Measurements from ENCODE around the gene HPCAL4. TPM values are rescaled to one million over a fixed set of nuclear protein-coding genes. Genes with fewer than 3 reads are reported as not detected.
A peak's percentile ranks its signal among the peaks of the same experiment; 100 is the strongest.

Gene HPCAL4
- total and polyA plus RNA-seq, 9 of the 15 experiments (the other 6 are each of a cell fraction or from before 2014, with no cell fraction given) = 0.01 to 0.04 (median 0.04) TPM; not detected in 4

DNA sequence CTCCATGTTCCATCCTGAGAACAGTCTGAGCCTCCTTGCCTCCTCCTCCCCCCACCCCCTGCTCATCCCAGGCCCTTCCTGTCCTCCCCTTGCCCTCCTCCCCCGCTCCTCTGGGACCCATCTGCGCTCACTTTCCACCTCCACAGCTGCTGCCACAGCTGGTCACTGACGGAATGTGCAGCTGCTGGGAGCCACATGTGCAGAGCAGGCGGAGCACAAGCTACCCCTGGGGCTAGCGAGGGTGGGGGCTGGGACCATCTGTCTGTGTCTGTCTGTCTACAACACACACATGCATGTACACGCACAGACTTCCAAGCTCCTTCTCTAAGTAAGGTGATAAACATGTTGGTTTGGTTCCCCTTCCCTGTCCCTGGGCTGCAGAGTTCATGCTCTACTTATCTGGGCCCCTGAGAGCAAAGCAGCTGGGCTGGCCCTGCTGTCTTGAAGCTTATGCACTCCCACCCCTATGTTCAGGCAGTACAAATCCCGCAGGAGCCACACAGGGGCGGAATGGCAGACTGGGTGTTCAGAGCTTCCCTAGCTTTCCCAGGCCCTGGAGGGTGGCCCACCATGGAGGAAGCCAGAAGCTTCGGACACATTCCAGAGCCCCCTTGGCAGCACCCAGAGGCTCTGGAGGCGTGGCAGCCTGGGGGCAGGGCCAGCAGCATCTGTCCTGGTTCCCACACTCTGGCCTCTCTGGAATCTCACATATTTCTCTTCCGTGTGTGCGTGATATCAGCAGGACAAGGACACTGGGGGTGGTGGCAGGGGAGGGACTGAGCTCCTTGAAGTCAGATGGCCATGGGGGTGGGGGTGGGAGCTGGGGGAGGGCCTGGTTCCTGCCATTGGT, 44.8 kb downstream of the HPCAL4 start (continued):
- TF ChIP-seq, protein P1, sequence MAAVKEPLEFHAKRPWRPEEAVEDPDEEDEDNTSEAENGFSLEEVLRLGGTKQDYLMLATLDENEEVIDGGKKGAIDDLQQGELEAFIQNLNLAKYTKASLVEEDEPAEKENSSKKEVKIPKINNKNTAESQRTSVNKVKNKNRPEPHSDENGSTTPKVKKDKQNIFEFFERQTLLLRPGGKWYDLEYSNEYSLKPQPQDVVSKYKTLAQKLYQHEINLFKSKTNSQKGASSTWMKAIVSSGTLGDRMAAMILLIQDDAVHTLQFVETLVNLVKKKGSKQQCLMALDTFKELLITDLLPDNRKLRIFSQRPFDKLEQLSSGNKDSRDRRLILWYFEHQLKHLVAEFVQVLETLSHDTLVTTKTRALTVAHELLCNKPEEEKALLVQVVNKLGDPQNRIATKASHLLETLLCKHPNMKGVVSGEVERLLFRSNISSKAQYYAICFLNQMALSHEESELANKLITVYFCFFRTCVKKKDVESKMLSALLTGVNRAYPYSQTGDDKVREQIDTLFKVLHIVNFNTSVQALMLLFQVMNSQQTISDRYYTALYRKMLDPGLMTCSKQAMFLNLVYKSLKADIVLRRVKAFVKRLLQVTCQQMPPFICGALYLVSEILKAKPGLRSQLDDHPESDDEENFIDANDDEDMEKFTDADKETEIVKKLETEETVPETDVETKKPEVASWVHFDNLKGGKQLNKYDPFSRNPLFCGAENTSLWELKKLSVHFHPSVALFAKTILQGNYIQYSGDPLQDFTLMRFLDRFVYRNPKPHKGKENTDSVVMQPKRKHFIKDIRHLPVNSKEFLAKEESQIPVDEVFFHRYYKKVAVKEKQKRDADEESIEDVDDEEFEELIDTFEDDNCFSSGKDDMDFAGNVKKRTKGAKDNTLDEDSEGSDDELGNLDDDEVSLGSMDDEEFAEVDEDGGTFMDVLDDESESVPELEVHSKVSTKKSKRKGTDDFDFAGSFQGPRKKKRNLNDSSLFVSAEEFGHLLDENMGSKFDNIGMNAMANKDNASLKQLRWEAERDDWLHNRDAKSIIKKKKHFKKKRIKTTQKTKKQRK (IDR thresholded peaks at IDR 0.05; ENCODE audit: borderline replicate concordance, low read depth, low read length) = no peak
- TF ChIP-seq THAP12 (CRISPR knock-in tag; IDR thresholded peaks at IDR 0.05) (no peak), ZNF217 (CRISPR knock-in tag; IDR thresholded peaks at IDR 0.05) (no peak), PURB (CRISPR knock-in tag; IDR thresholded peaks at IDR 0.05; ENCODE audit: low read depth) (no peak), GATA2 (CRISPR knock-in tag; IDR thresholded peaks at IDR 0.05) (0 out of 2 replicates have a peak, but pooled peaks have one; percentile 23), AFF4 (CRISPR knock-in tag; IDR thresholded peaks at IDR 0.05) (no peak), MEIS2 (IDR thresholded peaks at IDR 0.05; ENCODE audit: partially characterized antibody) (no peak), SMARCA4 (IDR thresholded peaks at IDR 0.05) (no peak), ZKSCAN8 (CRISPR knock-in tag; IDR thresholded peaks at IDR 0.05) (no peak)
- TF ChIP-seq, protein P2, sequence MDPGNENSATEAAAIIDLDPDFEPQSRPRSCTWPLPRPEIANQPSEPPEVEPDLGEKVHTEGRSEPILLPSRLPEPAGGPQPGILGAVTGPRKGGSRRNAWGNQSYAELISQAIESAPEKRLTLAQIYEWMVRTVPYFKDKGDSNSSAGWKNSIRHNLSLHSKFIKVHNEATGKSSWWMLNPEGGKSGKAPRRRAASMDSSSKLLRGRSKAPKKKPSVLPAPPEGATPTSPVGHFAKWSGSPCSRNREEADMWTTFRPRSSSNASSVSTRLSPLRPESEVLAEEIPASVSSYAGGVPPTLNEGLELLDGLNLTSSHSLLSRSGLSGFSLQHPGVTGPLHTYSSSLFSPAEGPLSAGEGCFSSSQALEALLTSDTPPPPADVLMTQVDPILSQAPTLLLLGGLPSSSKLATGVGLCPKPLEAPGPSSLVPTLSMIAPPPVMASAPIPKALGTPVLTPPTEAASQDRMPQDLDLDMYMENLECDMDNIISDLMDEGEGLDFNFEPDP (CRISPR knock-in tag; IDR thresholded peaks at IDR 0.05) = no peak
- TF ChIP-seq, protein P3, sequence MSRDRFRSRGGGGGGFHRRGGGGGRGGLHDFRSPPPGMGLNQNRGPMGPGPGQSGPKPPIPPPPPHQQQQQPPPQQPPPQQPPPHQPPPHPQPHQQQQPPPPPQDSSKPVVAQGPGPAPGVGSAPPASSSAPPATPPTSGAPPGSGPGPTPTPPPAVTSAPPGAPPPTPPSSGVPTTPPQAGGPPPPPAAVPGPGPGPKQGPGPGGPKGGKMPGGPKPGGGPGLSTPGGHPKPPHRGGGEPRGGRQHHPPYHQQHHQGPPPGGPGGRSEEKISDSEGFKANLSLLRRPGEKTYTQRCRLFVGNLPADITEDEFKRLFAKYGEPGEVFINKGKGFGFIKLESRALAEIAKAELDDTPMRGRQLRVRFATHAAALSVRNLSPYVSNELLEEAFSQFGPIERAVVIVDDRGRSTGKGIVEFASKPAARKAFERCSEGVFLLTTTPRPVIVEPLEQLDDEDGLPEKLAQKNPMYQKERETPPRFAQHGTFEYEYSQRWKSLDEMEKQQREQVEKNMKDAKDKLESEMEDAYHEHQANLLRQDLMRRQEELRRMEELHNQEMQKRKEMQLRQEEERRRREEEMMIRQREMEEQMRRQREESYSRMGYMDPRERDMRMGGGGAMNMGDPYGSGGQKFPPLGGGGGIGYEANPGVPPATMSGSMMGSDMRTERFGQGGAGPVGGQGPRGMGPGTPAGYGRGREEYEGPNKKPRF (IDR thresholded peaks at IDR 0.05; ENCODE audit: low read depth, low read length) = no peak
